Loucy (cell line): Measurements from ENCODE around the gene CHPF.

Experiments used
- H2AFZ ChIP-seq: fragments of 200-600 bp; sonication (generic); 2 replicates; pipeline ENCODE4 v1.6.0; 2016; ENCODE audit warnings: antibody characterized with exemption, mild to moderate bottlenecking, low read length, moderate library complexity
- H3F3A ChIP-seq: fragments of 200-600 bp; 2 replicates; pipeline ENCODE4 v1.6.0; 2016; ENCODE audit warnings: antibody characterized with exemption, low read depth, mild to moderate bottlenecking
- H3K27me3 ChIP-seq: fragments of 200-600 bp; sonication (generic); 2 replicates; pipeline ENCODE4 v1.6.1; 2014; ENCODE audit warnings: low read length, mild to moderate bottlenecking; ENCODE audit not compliant: insufficient read depth, poor library complexity, severe bottlenecking
- H3K36me3 ChIP-seq: fragments of 200-600 bp; sonication (generic); 2 replicates; pipeline ENCODE4 v1.6.1; 2016; ENCODE audit warnings: low read length; ENCODE audit not compliant: insufficient read depth
- H3K4me1 ChIP-seq: fragments of 200-600 bp; sonication (generic); 2 replicates; pipeline ENCODE4 v1.5.1; 2014; ENCODE audit warnings: low read length, mild to moderate bottlenecking; ENCODE audit not compliant: insufficient read depth, poor library complexity, severe bottlenecking
- H3K4me2 ChIP-seq: fragments of 200-600 bp; sonication (generic); 2 replicates; pipeline ENCODE4 v1.6.0; 2014; ENCODE audit warnings: antibody characterized with exemption, low read length, low read depth, mild to moderate bottlenecking; ENCODE audit not compliant: poor library complexity, severe bottlenecking
- H3K4me3 ChIP-seq: fragments of 200-600 bp; sonication (generic); 2 replicates; pipeline ENCODE4 v1.5.1; 2014; ENCODE audit warnings: low read length, mild to moderate bottlenecking, mixed read lengths; ENCODE audit not compliant: poor library complexity, severe bottlenecking
- H3K79me2 ChIP-seq: fragments of 200-600 bp; sonication (generic); 2 replicates; pipeline ENCODE4 v1.6.1; 2014; ENCODE audit warnings: low read length; ENCODE audit not compliant: insufficient read depth
- H3K9ac ChIP-seq: fragments of 200-600 bp; sonication (generic); 2 replicates; pipeline ENCODE4 v1.6.0; 2014; ENCODE audit warnings: mild to moderate bottlenecking, low read depth, low read length, moderate library complexity; ENCODE audit not compliant: poor library complexity, severe bottlenecking
- H3K9me2 ChIP-seq: fragments of 200-600 bp; sonication (generic); replicated peaks from 2 replicates; pipeline ENCODE4 v1.6.1; 2016; ENCODE audit warnings: low read depth, low read length, mixed read lengths
- H3K9me3 ChIP-seq: fragments of 200-600 bp; sonication (generic); 2 replicates; pipeline ENCODE4 v1.6.1; 2014; ENCODE audit warnings: mild to moderate bottlenecking, antibody characterized with exemption, low read length, low read depth; ENCODE audit not compliant: insufficient read depth
- H4K20me1 ChIP-seq: fragments of 200-600 bp; sonication (generic); 2 replicates; pipeline ENCODE4 v1.6.0; 2014; ENCODE audit warnings: antibody characterized with exemption, low read length, mild to moderate bottlenecking; ENCODE audit not compliant: insufficient read depth, poor library complexity, severe bottlenecking
- EZH2phosphoT487 ChIP-seq: fragments of 200-600 bp; IDR thresholded peaks from 2 replicates; pipeline ENCODE4 v1.6.1; 2018; ENCODE audit warnings: antibody characterized with exemption, mild to moderate bottlenecking, moderate library complexity, borderline replicate concordance
- TF ChIP-seq, protein P1 (sequence below): fragments of 200-600 bp; sonication (generic); conservative IDR thresholded peaks from 2 replicates; pipeline ENCODE4 v1.5.1; 2014; ENCODE audit warnings: mild to moderate bottlenecking, antibody characterized with exemption, low read length

CHPF gene

DNA sequence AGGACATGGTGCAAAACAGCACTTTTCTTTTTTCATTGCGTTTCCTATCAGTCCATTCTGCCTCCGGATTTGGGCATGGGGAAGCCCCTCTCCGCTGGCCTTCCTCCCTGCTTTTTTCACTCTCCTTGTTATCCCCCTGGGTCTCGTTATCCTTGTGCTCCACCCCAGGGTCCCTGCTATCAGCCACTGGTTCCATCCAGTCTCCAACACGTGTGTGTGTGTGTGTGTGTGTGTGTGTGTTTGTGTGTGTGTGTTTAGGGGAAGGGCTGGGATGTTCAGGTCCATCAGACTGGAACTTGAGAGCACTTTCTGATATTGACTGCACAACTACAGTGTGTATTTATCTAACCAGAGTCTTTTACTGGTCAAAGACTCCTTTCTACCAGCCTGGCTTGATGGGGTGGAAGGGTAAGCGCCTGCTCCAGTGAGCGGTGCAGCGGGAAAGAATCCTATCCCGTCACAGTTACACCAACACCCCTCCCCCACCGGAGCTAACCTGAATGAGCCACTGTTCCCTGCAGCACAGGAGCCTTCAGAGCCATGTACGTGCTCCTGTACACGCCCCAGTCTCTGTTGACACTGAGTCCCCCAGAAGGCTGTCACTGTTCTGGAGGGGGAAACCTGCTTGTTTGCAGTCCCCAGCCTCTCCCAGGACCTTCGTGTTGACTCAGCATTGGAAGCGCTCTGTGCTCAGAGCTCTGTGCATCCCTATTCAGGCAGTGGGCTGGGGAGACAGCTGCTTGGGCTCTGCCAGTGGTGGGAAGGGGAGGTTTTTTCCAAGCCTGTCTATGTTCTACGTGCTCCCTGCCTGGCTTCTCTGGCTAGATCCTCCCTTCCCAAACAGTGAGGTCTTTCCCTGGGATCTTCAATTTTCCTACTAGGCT, 33.1 kb upstream of the CHPF start:
- Histone ChIP-seq H3K4me2 (no peak overlapping the region), H3K36me3 (no peaks in the 10 kb centered on the region), H3K27me3 (no peaks in the 10 kb centered on the region), H3F3A (no peaks in the 10 kb centered on the region), H3K9ac (no peak overlapping the region), H3K4me3 (no peak overlapping the region), H3K9me3 (no peaks in the 10 kb centered on the region), H3K79me2 (no peaks in the 10 kb centered on the region), H3K9me2 (no peaks in the 10 kb centered on the region), H2AFZ (no peak overlapping the region), H3K4me1 (peaks cover 3% of the 10 kb centered on the region), H4K20me1 (no peaks in the 10 kb centered on the region)
- TF ChIP-seq, protein P1, sequence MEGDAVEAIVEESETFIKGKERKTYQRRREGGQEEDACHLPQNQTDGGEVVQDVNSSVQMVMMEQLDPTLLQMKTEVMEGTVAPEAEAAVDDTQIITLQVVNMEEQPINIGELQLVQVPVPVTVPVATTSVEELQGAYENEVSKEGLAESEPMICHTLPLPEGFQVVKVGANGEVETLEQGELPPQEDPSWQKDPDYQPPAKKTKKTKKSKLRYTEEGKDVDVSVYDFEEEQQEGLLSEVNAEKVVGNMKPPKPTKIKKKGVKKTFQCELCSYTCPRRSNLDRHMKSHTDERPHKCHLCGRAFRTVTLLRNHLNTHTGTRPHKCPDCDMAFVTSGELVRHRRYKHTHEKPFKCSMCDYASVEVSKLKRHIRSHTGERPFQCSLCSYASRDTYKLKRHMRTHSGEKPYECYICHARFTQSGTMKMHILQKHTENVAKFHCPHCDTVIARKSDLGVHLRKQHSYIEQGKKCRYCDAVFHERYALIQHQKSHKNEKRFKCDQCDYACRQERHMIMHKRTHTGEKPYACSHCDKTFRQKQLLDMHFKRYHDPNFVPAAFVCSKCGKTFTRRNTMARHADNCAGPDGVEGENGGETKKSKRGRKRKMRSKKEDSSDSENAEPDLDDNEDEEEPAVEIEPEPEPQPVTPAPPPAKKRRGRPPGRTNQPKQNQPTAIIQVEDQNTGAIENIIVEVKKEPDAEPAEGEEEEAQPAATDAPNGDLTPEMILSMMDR, result no peak
- TF ChIP-seq EZH2phosphoT487, result no peak

DNA sequence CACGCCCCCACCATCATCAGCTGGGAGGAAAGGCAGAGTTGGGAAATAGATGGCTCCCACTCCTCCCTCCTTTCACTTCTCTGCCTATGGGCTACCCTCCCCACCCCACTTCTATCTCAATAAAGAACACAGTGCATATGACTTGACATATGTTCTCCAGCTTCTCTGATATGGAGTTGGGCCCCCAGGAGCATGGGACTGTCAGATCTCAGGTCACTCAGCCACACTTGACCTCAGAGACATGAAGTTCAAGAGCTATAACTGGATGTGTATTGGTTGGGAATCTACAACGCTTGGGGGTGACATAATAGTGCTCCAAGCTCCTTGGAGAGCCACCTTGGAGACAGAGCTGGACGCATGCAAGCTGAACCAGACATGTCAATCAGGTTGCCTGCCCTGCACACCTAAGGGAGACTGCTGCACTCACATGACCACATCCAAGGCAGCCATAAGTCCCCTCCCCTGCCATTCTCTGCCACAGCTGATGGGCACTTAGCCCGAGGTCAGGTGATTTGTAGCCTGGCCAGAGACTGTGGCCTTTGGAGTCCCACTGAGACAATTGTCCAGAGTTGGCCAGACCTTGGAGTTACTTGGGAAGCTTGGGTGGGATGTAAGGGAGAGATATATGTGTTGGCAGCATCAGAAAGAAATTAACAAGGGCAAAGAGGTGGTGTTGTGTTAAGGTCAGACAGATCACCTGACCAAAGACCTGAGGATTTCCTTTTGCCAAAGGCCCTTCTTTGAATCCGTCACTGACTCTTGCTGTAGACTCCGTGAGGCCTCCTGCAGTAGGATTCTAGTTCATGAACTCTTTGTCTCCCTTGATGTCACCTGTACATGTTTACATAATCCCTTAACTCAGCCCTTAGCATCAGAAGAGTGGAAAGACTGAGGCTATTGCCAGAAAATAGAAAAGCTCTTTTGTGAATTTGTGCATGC, 32.2 kb upstream of the CHPF start:
- Histone ChIP-seq H3K9ac (no peak overlapping the region), H3K79me2 (no peaks in the 10 kb centered on the region; the same call in 1 of the 2 replicates), H3K4me2 (no peak overlapping the region), H3F3A (no peaks in the 10 kb centered on the region), H3K4me3 (no peak overlapping the region), H3K4me1 (peaks cover 6% of the 10 kb centered on the region), H3K36me3 (no peaks in the 10 kb centered on the region), H3K9me2 (no peaks in the 10 kb centered on the region), H3K27me3 (no peaks in the 10 kb centered on the region), H2AFZ (no peak overlapping the region), H4K20me1 (no peaks in the 10 kb centered on the region), H3K9me3 (no peaks in the 10 kb centered on the region)
- TF ChIP-seq, protein P1, result no peak
- TF ChIP-seq EZH2phosphoT487, result no peak

DNA sequence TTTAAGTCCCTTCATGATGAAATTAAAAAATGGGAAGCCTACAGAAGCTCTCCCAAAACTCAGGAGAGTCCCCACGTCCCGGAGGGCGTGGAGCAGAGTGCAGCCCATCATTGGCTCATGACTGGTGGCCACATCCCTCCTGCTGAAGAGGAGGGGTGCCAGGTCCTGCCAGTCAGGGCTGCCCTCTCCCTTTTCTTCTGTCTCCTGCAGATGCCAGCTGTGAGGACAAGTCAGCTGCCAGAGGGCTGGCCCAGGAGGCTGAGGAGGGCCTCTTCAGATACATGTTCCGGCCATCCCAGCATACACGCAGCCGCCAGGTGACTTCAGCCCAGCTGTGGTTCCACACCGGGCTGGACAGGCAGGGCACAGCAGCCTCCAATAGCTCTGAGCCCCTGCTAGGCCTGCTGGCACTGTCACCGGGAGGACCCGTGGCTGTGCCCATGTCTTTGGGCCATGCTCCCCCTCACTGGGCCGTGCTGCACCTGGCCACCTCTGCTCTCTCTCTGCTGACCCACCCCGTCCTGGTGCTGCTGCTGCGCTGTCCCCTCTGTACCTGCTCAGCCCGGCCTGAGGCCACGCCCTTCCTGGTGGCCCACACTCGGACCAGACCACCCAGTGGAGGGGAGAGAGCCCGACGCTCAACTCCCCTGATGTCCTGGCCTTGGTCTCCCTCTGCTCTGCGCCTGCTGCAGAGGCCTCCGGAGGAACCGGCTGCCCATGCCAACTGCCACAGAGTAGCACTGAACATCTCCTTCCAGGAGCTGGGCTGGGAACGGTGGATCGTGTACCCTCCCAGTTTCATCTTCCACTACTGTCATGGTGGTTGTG, 31.1 kb upstream of the CHPF start:
- Histone ChIP-seq H3K79me2 (peaks cover 5% of the 10 kb centered on the region; the same call in 1 of the 2 replicates), H3K4me2 (no peak overlapping the region), H3K9me3 (no peaks in the 10 kb centered on the region), H3F3A (no peaks in the 10 kb centered on the region), H3K9ac (no peak overlapping the region), H4K20me1 (peaks cover 5% of the 10 kb centered on the region), H3K4me3 (no peak overlapping the region), H3K27me3 (no peaks in the 10 kb centered on the region), H3K36me3 (no peaks in the 10 kb centered on the region), H3K9me2 (no peaks in the 10 kb centered on the region), H3K4me1 (peaks cover 13% of the 10 kb centered on the region), H2AFZ (no peak overlapping the region)
- TF ChIP-seq, protein P1, result no peak
- no peak for TF ChIP-seq EZH2phosphoT487
